HCEC 1CT (cell line): ENCODE results near the gene OR51V1.
"Not testable (repeated sequence)": the region's sequence is repeated elsewhere in the genome, so short reads cannot be mapped to it uniquely, and the experiment has no call there.

Experiments
- DNase-seq: peaks from one replicate; pipeline ENCODE4 v3.0.0-alpha.2; 2017

OR51V1 gene

DNA sequence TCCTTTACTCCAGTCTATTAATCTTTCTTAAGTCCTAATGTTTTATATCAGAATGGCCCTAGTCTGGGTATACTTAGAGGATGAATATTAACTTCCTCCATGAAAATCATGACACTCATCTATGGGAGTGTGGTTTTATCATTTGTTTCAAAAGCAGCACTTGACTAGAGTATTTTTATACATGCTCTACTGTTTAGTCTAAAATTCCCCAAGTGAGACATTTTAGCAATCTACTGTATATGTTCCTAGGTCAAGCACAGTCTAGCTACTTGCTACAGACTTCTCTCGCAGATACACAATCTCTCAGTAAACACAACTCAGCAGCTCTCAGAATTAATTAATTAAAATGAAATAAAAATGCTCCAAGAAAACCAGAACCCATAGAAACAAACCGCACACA is 29.3 kb upstream of the OR51V1 start:
- DNase-seq: no peak

DNA sequence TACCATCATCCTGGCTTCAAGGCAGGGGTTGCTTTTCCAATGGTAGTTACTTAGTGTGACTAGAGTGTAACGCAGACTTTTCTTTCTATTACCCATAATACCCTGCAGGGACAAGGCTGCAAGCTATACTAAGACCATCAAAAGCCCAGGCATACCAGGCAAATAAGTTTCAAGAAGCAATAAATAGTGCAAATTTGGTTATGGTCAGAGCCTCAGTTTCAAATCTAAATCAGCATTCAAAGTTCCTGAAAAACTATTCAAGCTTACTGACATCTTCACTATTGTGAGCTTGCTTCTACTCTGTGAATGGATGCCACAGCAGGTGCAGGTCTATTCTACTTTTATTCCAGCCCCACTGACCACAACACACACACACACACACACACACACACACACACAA is 28.9 kb upstream of the OR51V1 start:
- no peak for DNase-seq

DNA sequence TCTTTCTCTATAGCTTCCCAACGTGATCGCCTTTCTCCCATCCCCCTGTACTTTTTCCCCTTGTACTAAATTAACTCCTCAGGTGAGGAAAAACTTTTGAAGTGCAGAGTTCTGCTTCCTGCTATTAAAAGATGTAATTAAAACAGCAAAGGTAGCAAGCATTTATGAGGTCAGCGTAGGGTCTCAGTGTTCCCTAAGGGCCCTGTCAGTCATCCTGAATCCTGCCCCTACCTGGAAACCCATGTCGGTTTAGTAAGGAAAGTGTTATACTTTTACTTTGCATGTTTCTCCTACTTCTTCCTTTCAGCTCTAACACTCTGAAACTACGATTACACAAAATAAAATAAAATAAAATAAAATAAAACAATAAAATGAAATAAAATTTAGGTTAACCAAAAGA is 27.6 kb upstream of the OR51V1 start:
- no peak for DNase-seq

DNA sequence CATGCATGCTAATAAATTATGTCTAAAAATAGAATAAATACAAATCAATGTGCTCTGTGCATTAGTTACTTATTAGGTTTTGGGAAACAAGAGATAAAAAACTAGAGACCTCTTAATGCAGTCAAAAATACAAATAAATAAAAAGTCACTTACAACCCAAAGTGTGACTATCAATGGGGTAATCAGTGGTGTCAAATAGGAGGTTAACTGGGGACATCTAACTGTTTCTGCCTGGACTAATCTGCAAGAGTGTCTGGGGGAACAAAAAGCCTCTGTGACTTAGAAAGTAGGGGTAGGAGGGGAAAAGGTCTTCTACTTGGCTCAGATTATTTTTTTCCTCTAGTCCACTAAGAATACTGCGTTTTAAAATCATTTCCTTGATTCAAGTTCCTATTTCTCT is 27.2 kb upstream of the OR51V1 start:
- DNase-seq: no peak

DNA sequence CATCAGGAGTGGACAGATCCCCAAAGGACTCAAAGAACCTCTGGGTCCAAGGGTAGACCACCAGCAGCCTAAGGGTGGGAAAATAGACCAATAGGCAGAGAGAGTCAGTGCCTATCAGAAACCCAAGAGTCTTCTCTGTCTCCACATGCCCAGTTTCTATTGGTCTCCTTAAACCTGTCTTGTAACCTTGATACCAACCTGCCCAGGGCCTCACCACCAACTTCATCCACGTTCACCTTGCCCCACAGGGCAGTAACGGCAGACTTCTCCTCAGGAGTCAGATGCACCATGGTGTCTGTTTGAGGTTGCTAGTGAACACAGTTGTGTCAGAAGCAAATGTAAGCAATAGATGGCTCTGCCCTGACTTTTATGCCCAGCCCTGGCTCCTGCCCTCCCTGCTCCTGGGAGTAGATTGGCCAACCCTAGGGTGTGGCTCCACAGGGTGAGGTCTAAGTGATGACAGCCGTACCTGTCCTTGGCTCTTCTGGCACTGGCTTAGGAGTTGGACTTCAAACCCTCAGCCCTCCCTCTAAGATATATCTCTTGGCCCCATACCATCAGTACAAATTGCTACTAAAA is 26.3 kb upstream of the OR51V1 start, which contains the start of gene HBB:
Gene HBB, minus strand, starts transcription at position 340 of the 579 bp plus-strand sequence. Its CDS starts 50 bp downstream, at position 290.
- peak; percentile 98 for DNase-seq

DNA sequence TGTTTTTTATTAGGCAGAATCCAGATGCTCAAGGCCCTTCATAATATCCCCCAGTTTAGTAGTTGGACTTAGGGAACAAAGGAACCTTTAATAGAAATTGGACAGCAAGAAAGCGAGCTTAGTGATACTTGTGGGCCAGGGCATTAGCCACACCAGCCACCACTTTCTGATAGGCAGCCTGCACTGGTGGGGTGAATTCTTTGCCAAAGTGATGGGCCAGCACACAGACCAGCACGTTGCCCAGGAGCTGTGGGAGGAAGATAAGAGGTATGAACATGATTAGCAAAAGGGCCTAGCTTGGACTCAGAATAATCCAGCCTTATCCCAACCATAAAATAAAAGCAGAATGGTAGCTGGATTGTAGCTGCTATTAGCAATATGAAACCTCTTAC is 25.0 kb upstream of the OR51V1 start:
- DNase-seq: no peak

DNA sequence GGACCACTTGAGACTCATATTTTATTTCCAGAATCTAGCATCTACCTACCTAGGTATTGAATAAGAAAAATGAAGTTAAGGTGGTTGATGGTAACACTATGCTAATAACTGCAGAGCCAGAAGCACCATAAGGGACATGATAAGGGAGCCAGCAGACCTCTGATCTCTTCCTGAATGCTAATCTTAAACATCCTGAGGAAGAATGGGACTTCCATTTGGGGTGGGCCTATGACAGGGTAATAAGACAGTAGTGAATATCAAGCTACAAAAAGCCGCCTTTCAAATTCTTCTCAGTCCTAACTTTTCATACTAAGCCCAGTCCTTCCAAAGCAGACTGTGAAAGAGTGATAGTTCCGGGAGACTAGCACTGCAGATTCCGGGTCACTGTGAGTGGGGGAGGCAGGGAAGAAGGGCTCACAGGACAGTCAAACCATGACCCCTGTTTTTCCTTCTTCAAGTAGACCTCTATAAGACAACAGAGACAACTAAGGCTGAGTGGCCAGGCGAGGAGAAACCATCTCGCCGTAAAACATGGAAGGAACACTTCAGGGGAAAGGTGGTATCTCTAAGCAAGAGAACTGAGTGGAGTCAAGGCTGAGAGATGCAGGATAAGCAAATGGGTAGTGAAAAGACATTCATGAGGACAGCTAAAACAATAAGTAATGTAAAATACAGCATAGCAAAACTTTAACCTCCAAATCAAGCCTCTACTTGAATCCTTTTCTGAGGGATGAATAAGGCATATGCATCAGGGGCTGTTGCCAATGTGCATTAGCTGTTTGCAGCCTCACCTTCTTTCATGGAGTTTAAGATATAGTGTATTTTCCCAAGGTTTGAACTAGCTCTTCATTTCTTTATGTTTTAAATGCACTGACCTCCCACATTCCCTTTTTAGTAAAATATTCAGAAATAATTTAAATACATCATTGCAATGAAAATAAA is 24.3 kb upstream of the OR51V1 start:
- no peak for DNase-seq

DNA sequence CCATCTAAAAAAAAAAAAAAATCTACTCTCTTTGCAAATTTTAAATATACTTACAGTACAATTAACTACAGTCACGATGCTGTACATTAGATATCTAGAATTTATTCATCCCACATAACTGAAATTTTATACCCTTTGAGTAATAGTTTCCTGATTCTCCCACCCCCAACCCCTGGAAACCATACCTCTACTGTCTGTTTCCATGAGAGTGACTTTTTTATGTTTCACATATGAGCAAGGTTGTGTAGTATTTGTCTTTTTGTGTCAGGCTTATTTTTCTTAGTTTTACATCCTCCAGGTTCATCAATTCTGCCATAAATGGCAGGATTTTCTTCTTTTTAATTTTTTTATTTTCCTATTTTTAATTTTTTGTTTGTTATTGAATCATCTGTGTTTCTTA is 23.2 kb upstream of the OR51V1 start:
- no peak for DNase-seq

DNA sequence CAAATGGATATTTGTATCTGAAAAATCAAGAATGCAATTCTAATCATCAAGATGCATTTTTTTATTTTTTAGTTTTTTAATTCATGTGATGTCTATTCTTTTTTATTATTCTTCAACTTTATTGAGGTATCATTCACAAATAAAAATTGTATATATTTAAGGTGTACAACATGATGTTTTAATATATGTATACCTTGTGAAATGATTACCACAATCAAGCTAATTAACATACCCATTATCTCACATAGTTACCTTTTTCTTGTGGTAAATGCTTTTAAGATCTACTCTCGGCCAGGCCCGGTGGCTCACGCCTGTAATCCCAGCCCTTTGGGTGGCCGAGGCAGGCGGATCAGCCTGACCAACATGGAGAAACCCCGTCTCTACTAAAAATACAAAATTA is 22.7 kb upstream of the OR51V1 start:
- no peak for DNase-seq

DNA sequence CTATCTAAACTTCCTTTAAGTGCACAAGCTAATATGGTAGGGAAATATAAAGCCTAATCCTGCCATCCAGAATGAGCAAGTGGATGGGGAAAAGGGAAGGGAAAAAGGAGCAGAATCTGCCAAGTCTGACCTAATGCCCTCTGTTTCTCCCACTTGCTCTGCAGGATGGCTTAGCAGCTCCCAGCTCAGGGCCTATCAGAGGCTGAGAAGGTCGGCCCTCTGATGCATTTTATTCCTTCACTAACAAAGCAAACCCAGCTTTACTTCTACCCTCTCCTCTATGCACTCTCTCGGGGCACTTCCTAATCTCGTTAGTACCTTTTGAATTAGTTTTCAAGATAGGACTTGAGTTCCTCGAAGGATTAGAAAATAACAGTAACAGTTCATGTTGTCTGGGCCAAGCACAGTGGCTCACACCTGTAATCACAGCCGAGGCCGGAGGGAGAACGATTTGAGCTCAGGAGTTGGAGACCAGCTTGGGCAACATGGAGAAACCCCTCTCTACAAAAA is 9.9 kb upstream of the OR51V1 start:
- DNase-seq: no peak

DNA sequence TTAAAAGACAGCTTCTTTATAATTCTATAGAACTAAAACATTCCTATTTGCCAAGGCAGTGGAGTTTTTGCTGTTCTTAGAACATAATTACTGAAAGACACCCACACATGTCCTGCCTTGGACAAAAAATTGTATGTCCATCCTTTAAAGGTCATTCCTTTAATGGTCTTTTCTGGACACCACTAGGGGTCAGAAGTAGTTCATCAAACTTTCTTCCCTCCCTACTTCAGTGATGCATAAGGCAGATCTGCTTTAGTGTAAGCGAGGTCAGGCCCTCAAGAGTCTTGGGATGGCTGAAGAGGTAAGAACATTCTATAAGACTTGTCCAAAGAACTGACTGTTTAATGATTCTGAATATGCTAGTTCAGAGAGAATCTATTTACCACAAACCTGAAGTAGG is 4.3 kb upstream of the OR51V1 start:
- DNase-seq: peak; percentile 77

DNA sequence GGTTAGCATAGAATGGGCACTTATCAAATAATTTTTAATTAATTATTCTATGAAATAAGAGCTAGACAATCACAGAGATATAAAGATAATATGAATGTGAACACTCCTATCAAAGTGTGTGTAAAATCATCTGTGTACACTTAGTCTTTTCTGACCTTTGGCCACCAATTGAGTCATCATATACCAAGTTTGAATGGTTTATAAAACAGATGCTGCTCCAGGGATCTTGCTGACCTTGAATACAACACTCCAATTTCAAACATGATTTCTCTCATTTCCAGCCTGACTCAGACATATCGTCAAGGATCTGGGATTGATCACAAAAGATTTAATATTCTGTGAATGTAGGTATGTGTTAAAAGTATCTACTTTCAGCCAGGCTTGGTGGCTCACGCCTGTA is 2.9 kb upstream of the OR51V1 start:
- DNase-seq: peak; percentile 55

DNA sequence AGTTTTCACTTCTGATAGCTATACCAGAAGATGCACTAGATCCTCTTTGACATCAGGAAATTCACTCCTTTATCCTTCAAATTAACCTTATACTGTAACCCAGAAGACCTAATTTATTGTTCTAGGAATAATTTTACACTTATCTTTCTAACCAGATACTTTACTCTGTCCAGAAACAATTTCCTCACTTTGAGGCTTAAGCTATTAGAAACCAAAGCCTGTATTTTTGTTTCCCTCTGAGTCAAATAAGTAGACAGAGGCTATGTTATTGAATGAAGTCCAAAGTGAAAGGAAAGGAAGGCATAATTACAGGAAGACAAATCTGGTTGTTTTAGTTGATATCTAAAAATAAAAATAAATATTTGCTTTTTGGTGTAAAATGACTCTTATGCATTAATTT is 2.2 kb downstream of the OR51V1 start:
- no peak for DNase-seq

DNA sequence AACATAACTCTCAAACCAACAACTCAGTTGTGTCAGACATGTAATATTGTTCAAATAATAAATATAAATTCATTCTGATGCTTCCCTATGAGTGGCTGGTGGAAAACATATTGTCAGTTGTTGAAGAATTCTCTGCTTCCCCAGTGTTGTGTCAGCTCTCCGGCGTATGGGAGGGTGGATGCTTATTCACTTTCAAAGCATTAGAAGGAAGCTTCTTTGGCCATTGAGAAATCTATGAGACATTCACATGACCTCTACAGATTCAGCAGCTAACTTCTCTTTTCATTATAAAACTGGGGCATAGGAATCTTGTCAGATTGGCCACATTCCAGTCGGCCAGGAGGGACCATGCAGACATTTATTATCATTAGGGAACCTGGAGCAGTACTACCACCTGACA is 2.9 kb downstream of the OR51V1 start:
- DNase-seq: peak; percentile 40

DNA sequence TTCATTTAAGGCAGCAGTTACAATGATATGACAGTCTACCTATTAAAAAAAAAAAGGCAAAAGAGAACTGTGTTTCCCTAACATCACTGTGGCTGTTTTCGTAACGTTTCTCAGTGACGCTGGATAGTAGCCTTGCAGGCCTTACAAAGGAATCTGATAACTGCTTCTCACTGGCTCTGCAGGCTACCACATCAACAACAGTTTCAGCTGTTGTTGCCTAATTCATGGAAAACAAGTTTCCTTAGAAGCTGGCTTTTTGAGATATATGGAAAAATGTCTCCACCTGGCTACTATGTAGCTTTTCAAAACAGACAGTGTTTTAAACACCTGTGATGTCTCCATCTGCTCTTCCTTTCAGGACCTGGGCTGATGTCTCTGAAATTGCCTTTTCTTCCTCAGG is 3.8 kb downstream of the OR51V1 start:
- no peak for DNase-seq

DNA sequence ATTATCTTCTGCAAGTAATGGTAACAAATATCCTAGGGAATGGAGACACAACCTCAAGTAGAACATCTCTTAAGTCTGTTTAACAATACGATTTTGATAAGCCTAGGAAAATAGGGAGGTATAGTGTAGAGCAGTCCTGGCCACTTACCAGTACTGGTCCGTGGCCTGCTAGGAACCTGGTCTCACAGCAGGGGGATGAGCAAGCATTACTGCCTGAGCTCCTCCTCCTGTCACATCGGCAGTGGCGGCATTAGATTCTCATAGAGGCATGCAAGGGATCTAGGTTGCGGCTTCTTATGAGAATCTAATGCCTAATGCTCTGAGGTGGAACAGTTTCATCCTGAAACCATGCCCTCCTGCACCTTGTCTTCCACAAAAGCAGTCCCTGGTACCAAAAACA is 4.4 kb downstream of the OR51V1 start:
- DNase-seq: no peak

DNA sequence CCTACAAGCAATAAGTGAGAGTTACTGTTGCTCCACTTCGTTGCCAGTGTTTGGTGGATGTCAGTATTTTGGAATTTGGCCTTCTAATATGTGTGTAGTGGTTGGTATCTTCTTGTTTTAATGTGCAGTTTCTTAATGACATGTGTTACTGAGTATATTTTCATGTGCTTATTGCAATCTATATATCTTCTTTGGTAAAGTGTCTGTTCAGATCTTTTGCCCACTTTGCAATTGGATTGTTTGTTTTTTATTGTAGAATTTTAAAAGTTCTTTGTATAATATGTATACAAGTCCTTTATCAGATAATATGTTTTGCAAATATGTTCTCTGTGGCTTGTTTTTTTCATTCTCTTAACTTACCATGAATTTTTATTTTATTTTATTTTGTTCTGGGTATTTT is 7.7 kb downstream of the OR51V1 start:
- DNase-seq: no peak

DNA sequence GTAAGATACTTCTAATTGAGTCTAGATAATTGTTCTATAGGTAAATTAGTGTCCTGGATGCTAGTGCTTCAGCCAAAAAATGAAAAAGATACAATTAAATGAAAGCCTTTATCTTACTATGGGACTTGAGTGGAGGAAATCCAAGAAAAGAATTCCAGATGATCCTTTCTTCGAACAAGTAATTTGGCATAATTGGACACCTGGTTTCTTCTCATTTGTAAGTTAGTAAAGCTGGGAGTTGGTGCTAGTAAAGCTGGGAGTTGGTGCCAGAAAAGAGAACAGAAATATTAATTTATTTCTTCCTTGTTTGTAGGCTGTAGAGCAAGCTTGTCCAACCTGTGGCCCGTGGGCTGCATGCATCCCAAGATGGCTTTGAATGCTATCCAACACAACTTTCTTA is 12.3 kb downstream of the OR51V1 start:
- DNase-seq: no peak

DNA sequence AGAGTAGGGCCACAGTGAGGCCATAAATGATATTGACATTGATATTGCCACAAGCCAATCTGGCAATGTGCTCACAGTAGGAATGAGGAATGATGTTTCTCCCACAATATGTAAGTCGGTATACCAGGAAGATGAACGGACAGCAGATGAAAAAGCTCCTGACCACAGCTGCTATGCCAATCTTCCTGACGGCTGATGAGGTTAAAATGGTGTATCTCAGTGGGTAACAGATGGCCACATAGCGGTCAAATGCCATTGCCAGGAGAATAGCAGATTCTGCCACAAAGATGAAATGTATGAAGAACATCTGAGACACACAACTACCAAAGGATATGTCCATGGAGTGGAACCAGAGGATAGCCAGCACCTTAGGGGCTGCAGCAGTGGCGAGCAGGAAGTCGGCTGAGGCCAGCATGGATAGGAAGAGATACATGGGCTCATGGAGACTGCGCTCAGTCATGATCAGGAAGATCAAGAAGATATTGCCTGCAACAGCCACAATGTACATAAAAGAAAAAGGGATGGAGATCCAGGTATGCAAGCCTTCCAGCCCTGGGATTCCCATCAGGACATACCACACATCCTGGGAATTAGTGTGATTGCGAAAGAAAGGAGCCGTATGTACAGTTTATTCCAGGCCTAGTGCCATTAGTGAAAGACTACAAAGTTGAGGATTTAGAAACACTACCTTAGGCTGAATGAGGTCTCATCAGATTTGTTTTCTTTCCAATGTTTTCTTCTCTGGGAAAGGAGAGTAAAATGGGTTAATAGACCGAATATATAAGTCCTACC is 22.2 kb downstream of the OR51V1 start:
- DNase-seq: no peak

DNA sequence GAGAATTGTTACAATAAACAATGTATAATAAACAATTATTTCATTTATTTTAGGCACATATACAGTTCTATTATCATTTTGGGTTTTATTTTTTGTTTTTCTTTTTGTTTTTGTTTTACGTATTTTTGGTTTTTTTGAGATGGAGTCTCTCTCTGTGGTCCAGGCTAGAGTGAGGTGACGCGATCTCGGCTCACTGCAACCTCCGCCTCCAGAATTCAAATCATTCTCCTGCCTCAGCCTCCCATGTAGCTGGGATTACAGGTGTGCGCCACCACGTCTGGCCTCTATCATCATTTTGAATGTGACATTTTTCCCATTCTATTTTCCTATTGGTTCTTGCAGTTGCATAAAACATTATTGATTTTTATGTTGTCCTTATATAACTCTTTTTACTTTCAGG is 25.5 kb downstream of the OR51V1 start:
- no peak for DNase-seq

DNA sequence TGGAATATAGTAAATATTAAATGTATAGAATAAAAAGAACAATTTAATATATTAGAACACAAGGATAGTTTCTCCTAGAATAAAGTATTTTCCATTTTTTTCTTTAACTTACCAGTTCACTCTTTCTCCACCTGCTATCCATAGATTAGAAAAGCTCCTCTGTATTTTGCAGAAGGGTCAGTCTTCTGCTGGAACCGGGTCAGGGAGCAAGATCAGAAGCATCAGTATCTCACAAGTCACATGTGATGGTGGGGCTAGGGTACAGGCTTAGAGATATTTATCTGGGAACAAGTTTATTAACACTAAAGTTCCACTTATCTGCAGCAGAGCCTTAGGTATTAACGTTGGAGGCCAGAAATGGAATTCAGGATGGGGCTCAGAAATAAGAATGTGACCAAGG is 28.6 kb downstream of the OR51V1 start:
- no peak for DNase-seq

DNA sequence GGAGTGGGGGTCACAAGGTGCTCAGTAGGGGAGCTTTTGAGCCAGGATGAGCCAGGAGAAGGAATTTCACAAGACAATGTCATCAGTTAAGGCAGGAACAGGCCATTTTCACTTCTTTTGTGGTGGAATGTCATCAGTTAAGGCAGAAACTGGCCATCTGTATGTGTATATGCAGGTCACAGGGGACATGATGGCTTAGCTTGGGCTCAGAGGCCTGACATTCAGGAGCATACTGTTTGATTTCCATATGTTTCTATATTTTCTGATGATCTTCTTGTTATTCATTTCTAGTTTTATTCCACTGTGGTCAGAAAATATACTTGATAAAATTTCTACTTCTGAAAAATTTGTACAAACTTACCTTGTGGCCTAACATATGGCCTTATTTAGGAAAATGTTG is 34.6 kb downstream of the OR51V1 start:
- not testable (repeated sequence) for DNase-seq

DNA sequence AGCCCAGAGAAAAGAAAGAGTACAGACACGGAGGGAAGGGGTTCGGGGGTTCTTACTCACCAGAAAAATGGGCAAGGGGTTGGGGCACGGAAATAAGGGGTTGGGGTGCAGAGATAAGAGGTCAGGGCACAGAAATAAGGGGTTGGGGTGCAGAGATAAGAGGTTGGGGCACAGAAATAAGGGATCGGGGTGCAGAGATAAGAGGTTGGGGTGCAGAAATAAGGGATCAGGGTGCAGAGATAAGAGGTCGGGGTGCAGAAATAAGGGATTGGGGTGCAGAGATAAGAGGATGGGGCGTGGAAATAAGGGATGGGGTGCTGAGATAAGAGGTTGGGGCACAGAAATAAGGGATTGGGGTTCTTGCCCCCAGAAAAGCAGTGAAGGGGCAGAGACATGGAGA is 35.7 kb downstream of the OR51V1 start:
- DNase-seq: not testable (repeated sequence)

DNA sequence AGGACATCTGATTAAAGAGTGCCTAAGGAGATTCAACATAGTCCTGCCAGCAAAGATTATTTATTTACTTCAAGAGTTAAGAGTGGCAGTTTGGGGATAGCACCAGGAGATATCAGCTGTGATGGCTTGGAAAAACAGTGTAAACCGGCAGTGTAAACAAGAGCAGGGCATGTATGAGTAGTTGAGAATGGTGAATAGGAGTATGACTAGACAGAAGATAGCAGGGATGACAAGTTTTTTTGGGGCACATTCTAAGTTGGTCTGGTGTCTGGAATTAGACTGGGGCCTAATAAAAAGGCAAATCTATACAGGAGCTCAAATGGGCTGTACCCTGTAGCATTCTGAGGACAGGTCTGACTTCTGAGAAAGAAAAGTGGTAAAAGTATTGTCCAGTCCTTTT is 39.4 kb downstream of the OR51V1 start:
- DNase-seq: not testable (repeated sequence)
